Nephron (organoid): ENCODE data around the gene CR1L.
"Not testable (repeated sequence)": the region's sequence is repeated elsewhere in the genome, so short reads cannot be mapped to it uniquely, and the experiment has no call there.

Experiments
- H3K27ac Mint-ChIP-seq, 3 experiments: 2 replicates each; pipeline ENCODE4 v1.8.0; 2020; ENCODE audit warnings: mixed read lengths in 3 of 3, mild to moderate bottlenecking in 2 of 3, moderate library complexity in 1 of 3
- H3K27me3 Mint-ChIP-seq: 2 replicates; pipeline ENCODE4 v1.8.0; 2021; ENCODE audit warnings: low read depth, mild to moderate bottlenecking, moderate library complexity, mixed read lengths
- H3K36me3 Mint-ChIP-seq: 2 replicates; pipeline ENCODE4 v1.8.0; 2020; ENCODE audit warnings: low read depth, mixed read lengths
- H3K4me1 Mint-ChIP-seq: 2 replicates; pipeline ENCODE4 v1.8.0; 2020; ENCODE audit warnings: mixed read lengths
- H3K4me3 Mint-ChIP-seq, 3 experiments: 2 replicates each; pipeline ENCODE4 v1.8.0; 2020; ENCODE audit warnings: mild to moderate bottlenecking in 3 of 3, mixed read lengths in 3 of 3, moderate library complexity in 2 of 3
- H3K9me3 Mint-ChIP-seq: 2 replicates; pipeline ENCODE4 v1.8.0; 2020; ENCODE audit warnings: mixed read lengths
- CTCF ChIP-seq, 3 experiments: fragments of 200-600 bp; sonication (generic); IDR thresholded peaks; one replicate each; pipeline ENCODE4 v1.5.0; 2021; ENCODE audit warnings: antibody characterized with exemption in 3 of 3; ENCODE audit not compliant: unreplicated experiment in 3 of 3

Gene CR1L

DNA sequence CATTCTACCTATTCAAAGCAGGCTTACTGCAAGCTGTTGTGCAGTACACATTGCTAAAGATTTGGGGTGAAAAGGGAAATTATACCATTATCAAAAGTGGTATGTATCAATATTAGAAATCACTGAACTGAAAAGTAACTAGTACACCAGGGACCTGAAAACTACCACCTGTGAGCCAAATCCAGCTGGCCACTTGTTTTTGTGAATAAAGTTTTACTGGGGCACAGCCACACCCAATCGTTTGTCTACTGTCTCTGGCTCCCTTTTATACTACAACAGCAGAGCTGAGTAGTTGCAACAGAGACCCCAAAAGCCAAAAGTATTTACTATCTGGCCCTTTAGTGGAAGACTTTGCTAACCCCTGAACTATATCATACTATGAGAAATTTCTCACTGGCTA is 13.8 kb upstream of the CR1L start:
- Mint-ChIP-seq H3K4me3 (no peak overlapping the region), H3K27ac (no peak overlapping the region), H3K27me3 (no peaks in the 10 kb centered on the region), H3K36me3 (no peaks in the 10 kb centered on the region), H3K9me3 (no peaks in the 10 kb centered on the region), H3K4me1 (no peaks in the 10 kb centered on the region)
- no peak for TF ChIP-seq CTCF (IDR thresholded peaks at IDR 0.05; ENCODE audit: unreplicated experiment in 3 of 3)

DNA sequence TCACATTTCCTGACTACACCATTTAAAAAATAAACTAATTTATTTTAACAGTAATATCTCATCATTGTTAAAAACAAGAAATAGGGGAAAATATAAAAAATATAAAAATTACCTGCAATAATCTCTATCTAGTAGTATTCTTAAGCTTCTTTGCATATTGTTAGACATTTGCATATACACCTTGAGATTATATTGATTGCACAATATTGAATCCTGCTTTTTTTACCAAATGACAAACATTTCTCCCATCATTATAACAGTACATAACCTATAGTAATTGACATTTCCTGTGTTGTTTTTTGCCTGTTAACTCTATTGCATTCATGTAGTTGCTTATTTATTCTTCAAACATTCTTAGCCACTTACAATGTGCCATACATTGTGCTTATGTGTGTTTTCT is 11.7 kb upstream of the CR1L start:
- no peak for TF ChIP-seq CTCF (IDR thresholded peaks at IDR 0.05; ENCODE audit: unreplicated experiment in 3 of 3)
- Mint-ChIP-seq H3K9me3 (no peaks in the 10 kb centered on the region), H3K4me1 (no peaks in the 10 kb centered on the region), H3K27ac (no peak overlapping the region), H3K36me3 (no peaks in the 10 kb centered on the region), H3K27me3 (no peaks in the 10 kb centered on the region), H3K4me3 (no peak overlapping the region)

DNA sequence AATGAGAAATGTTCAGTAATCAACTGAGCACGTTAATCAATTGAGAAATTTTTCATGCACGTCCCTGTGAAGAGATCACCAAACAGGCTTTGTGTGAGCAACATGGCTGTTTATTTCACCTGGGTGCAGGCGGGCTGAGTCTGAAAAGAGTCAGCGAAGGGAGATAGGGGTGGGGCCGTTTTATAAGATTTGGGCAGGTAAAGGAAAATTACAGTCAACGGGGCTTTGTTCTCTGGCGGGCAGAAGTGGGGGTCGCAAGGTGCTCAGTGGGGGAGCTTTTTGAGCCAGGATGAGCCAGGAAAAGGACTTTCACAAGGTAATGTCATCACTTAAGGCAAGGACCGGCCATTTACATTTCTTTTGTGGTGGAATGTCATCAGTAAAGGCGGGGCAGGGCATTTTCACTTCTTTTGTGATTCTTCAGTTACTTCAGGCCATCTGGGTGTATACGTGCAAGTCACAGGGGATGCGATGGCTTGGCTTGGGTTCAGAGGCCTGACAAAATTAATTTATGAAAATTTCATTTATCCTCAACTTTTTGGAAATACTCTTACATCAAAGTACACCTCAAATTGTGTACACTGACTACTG is 11.1 kb upstream of the CR1L start:
- not testable (repeated sequence) for H3K36me3 Mint-ChIP-seq, H3K9me3 Mint-ChIP-seq, H3K4me3 Mint-ChIP-seq, H3K4me1 Mint-ChIP-seq, H3K27me3 Mint-ChIP-seq, H3K27ac Mint-ChIP-seq

GRCh38 chr1:207634293-207634692 is 10.6 kb upstream of the CR1L start:
- H3K4me1 Mint-ChIP-seq, H3K27ac Mint-ChIP-seq, H3K27me3 Mint-ChIP-seq, H3K9me3 Mint-ChIP-seq, H3K36me3 Mint-ChIP-seq, H3K4me3 Mint-ChIP-seq: not testable (repeated sequence)

DNA sequence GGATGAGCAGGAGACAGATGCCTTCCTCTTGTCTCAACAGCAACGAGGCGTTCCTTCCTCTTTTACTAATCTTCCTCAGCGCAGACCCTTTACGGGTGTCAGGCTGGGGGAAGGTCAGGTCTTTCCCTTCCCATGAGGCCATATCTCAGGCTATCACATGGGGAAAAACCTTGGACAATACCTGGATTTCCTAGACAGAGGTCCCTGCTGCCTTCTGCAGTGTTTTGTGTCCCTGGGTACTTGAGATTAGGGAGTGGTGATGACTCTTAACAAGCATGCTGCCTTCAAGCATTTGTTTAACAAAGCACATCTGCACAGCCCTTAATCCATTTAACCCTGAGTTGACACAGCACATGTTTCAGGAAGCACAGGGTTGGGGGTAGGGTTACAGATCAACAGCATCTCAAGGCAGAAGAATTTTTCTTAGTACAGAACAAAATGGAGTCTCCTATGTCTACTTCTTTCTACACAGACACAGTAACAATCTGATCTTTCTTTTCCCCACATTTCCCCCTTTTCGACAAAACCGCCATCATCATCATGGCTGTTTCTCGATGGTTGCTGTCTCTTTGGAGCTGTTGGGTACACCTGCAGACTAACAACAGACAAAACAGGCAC is 9.3 kb upstream of the CR1L start:
- not testable (repeated sequence) for H3K36me3 Mint-ChIP-seq, H3K27me3 Mint-ChIP-seq

DNA sequence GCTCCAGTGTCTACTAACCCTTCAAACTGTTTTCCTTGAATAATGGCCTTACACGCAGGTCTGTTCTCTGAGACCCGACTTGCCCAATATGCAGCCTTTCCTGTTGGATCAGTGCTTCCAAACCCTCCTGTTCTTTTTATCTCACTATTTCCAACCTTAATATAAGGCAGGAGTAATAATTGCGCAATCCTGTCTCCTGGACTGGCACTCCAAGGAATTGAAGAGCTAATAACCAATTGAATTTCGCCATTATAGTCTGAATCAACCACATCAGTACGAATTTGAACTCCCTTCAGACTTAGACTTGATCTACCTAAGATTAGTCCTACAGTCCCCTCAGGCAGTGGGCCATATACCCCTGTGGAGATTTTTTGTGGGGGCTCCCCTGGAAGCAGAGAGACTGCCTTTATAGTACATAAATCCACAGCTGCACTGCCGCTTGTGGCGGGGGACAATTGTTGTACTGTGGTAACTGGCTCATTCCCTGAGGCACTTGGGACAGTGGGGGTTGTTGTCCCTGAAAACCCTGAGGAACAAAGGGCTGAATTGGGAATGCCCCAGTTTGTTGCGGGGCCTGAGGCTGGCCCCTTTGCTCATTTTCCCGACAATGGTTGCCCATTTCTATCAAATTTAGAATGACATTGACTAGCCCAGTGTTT is 6.3 kb upstream of the CR1L start:
- H3K27ac Mint-ChIP-seq, H3K9me3 Mint-ChIP-seq, H3K27me3 Mint-ChIP-seq, H3K4me1 Mint-ChIP-seq, H3K36me3 Mint-ChIP-seq, H3K4me3 Mint-ChIP-seq: not testable (repeated sequence)

More for the DNA sequence above, 9.3 kb upstream of the CR1L start:
- not testable (repeated sequence) for H3K4me3 Mint-ChIP-seq, H3K4me1 Mint-ChIP-seq, H3K27ac Mint-ChIP-seq, H3K9me3 Mint-ChIP-seq

DNA sequence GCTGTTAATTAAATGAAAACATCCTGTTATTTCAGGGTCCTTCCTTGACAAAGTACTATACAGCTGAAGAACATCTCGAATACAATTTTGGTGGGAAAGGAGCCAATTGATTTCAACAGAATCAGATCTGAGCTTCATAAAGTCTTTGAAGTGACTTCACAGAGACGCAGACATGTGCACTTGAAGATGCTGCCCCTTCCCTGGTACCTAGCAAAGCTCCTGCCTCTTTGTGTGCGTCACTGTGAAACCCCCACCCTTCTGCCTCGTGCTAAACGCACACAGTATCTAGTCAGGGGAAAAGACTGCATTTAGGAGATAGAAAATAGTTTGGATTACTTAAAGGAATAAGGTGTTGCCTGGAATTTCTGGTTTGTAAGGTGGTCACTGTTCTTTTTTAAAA is 5.6 kb upstream of the CR1L start:
- H3K27me3 Mint-ChIP-seq, H3K36me3 Mint-ChIP-seq, H3K9me3 Mint-ChIP-seq, H3K4me1 Mint-ChIP-seq, H3K4me3 Mint-ChIP-seq, H3K27ac Mint-ChIP-seq: not testable (repeated sequence)

DNA sequence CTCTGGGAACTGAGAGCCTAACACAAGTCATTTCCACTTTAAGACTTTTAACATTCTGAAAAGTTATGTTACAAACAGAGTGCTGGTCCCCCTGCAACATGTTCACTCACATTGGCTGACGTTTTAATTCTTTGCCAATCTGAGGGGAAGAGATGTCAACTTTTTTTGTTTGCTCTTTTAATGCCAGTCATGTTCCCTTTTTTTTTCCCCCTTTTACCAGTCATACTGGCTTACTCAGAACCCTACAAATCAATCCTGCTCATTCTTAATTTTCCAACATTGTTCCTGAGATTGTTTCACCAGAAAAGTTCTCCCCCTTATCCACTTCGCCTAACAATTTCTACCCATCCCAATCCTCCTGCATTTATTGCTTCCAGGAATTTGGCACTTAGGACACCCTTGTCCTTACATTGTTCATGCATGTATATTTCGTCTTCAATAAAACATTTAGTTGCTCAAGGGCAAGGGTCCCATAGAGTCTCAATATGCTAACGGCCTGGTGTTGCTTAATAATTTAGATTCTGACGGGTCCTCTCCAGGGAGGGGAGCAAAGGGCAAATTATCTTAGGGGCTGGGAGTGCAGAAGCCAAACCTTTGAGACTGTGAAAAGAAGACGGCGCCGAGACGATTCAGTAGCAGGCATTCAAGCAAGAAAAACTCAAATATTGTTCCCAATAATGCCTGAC is 624 bp upstream of the CR1L start:
- no peaks in the 10 kb centered on the region for H3K9me3 Mint-ChIP-seq
- H3K27ac Mint-ChIP-seq, result no peak overlapping the region
- no peak for TF ChIP-seq CTCF (IDR thresholded peaks at IDR 0.05; ENCODE audit: unreplicated experiment in 3 of 3)
- H3K4me3 Mint-ChIP-seq, result no peak overlapping the region
- H3K36me3 Mint-ChIP-seq, result no peaks in the 10 kb centered on the region
- peaks cover 5% of the 10 kb centered on the region for H3K4me1 Mint-ChIP-seq
- no peaks in the 10 kb centered on the region for H3K27me3 Mint-ChIP-seq
